ENCODE data around the gene HSD11B2.

DNA sequence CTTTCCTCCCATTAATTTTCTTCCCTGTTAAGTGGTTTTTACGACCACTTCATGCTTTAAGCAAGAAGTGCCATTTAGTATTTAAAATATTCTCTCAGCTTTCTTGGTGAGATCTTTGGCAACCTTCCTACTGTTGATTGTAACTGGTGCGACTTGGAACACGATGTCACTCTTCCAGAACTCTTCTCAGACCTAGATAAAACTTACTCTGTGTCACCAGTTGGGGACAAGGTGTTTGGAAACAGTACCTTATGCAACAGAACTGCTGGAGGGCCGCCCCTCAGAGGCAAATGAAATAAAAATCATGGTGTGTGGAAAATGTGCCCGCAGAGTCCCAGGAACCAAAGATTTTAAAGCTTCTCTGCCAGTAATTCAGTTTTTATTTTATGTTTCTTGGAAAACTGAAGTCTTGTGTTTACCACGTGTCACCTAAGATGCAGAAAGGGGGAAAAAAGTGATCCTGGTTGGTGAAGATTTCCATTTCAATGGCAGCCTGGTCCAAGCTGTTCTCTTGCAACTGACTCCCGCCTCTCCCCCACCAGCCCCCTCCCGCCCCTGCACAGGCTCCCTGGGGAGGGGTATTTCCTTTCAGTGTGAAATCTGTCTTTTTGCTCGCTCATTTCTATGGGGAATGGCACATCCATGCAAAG is 7.2 kb upstream of the HSD11B2 start:
- no peak for TF ChIP-seq CTCF (IDR thresholded peaks at IDR 0.05 in 2 of 3, conservative IDR thresholded peaks at IDR 0.05 in 1 of 3; ENCODE audit: borderline replicate concordance in 1 of 3, insufficient read depth in 1 of 3, low read depth in 2 of 3, low read length in 2 of 3)
- TF ChIP-seq EZH2phosphoT487 (IDR thresholded peaks at IDR 0.05; ENCODE audit: borderline replicate concordance), result no peak
- TF ChIP-seq FOSL1 (IDR thresholded peaks at IDR 0.05; ENCODE audit: low read depth), result no peak
- TF ChIP-seq POLR2A (IDR thresholded peaks at IDR 0.05; ENCODE audit: borderline replicate concordance, extremely low read depth, insufficient read depth, insufficient read length), result no peak
- no peak for TF ChIP-seq JUND (IDR thresholded peaks at IDR 0.05)
- no peak for TF ChIP-seq EZH2 (IDR thresholded peaks at IDR 0.05)
- no peak for TF ChIP-seq SP1 (IDR thresholded peaks at IDR 0.05; ENCODE audit: low read depth)
- no peak for TF ChIP-seq YY1 (IDR thresholded peaks at IDR 0.05; ENCODE audit: extremely low read depth, insufficient replicate concordance, low read depth, low read length)
- no peak for TF ChIP-seq RAD21 (IDR thresholded peaks at IDR 0.05; ENCODE audit: low read depth)

Measured in HCT116 (cell line).